NT2/D1 (cell line): ENCODE data around the gene CSN3.

Source experiments
- DNase-seq: peaks from one replicate; pipeline ENCODE4 v3.0.0-alpha.2; 2011; ENCODE audit warnings: low read depth, low spot score
- H3K27me3 ChIP-seq: 2 replicates; pipeline ENCODE4 v1.6.0; 2011; ENCODE audit warnings: mild to moderate bottlenecking; ENCODE audit not compliant: insufficient read length, insufficient read depth
- H3K36me3 ChIP-seq: 2 replicates; pipeline ENCODE4 v1.6.1; 2011; ENCODE audit warnings: mild to moderate bottlenecking, low read length, mixed read lengths; ENCODE audit not compliant: insufficient read depth, insufficient read length
- H3K4me1 ChIP-seq: 2 replicates; pipeline ENCODE4 v1.5.1; 2011; ENCODE audit not compliant: insufficient read depth, insufficient read length
- H3K4me3 ChIP-seq: 2 replicates; pipeline ENCODE4 v1.5.1; 2011; ENCODE audit warnings: low read depth; ENCODE audit not compliant: insufficient read length
- H3K9ac ChIP-seq: 2 replicates; pipeline ENCODE4 v1.6.0; 2011; ENCODE audit warnings: low read depth; ENCODE audit not compliant: insufficient read length
- H3K9me3 ChIP-seq: 2 replicates; pipeline ENCODE4 v1.5.1; 2011; ENCODE audit warnings: mild to moderate bottlenecking, low read length; ENCODE audit not compliant: insufficient read depth
- SUZ12 ChIP-seq: IDR thresholded peaks from 2 replicates; pipeline ENCODE4 v1.6.1; 2011; ENCODE audit not compliant: insufficient read length, insufficient read depth; ENCODE audit errors: extremely low read depth
- YY1 ChIP-seq: IDR thresholded peaks from 2 replicates; pipeline ENCODE4 v1.6.1; 2011; ENCODE audit not compliant: insufficient read length, insufficient read depth
- ZNF274 ChIP-seq: IDR thresholded peaks from 2 replicates; pipeline ENCODE4 v1.6.1; 2011; ENCODE audit warnings: mild to moderate bottlenecking, low read depth, low read length

The CSN3 gene

DNA sequence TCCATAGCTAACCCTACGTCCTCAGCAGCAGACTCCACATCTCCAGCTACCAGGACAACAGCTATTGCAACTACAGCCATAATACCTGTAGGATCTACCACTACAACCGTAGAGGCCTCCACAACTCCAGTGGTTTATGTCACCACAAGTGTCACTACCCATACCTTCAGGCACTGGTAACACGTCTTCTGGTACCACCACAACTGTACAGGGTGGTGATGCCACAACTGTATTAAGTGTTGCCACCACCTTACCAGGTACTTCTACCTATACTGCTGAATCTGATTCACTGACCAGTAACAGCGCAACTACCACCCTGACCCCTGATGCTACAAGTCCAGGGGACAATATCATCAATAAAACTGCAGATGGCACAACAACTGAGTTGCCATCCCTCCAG is 57.8 kb downstream of the CSN3 start:
- no peak overlapping the region for H3K4me3 ChIP-seq
- H3K36me3 ChIP-seq: no peaks in the 10 kb centered on the region
- no peak overlapping the region for H3K9ac ChIP-seq
- TF ChIP-seq YY1: no peak
- TF ChIP-seq SUZ12: no peak
- TF ChIP-seq ZNF274: no peak
- H3K27me3 ChIP-seq: no peaks in the 10 kb centered on the region
- no peak for DNase-seq
- no peaks in the 10 kb centered on the region for H3K9me3 ChIP-seq
- no peaks in the 10 kb centered on the region for H3K4me1 ChIP-seq
